WERI-Rb-1 (cell line): ENCODE results near the gene LCP1.

ENCODE experiments used
- DNase-seq: peaks from one replicate; pipeline ENCODE4 v3.0.0-alpha.2; 2020
- H3K27ac ChIP-seq: fragments of 250-450 bp; sonication (Bioruptor Pico); 2 replicates; pipeline ENCODE4 v1.5.1; 2020; ENCODE audit warnings: mild to moderate bottlenecking, moderate library complexity
- H3K27me3 ChIP-seq: fragments of 250-450 bp; sonication (Bioruptor Pico); 2 replicates; pipeline ENCODE4 v1.5.1; 2021; ENCODE audit warnings: mild to moderate bottlenecking, low read depth, moderate library complexity; ENCODE audit not compliant: insufficient read depth, severe bottlenecking
- H3K36me3 ChIP-seq: fragments of 250-450 bp; sonication (Bioruptor Pico); 2 replicates; pipeline ENCODE4 v1.5.1; 2020; ENCODE audit warnings: mild to moderate bottlenecking, moderate library complexity
- H3K4me3 ChIP-seq: 2 replicates; pipeline ENCODE4 v1.5.1; 2011; ENCODE audit warnings: low read depth, mild to moderate bottlenecking, control low read depth, low read length
- H3K9me3 ChIP-seq: fragments of 250-450 bp; sonication (Bioruptor Pico); 2 replicates; pipeline ENCODE4 v1.5.1; 2021; ENCODE audit warnings: mild to moderate bottlenecking, moderate library complexity; ENCODE audit not compliant: severe bottlenecking
- CTCF ChIP-seq: IDR thresholded peaks from 2 replicates; pipeline ENCODE4 v1.5.1; 2011; ENCODE audit warnings: low read depth, mild to moderate bottlenecking, control low read depth, inconsistent platforms, low read length

Gene LCP1

GRCh38 chr13:46152627-46153328 lies 29.2 kb downstream of the LCP1 start:
- DNase-seq: no peak
- no peak overlapping the region for H3K4me3 ChIP-seq
- H3K27ac ChIP-seq: no peak overlapping the region
- H3K36me3 ChIP-seq: no peaks in the 10 kb centered on the region
- TF ChIP-seq CTCF: no peak
- no peaks in the 10 kb centered on the region for H3K9me3 ChIP-seq
- no peaks in the 10 kb centered on the region for H3K27me3 ChIP-seq

DNA sequence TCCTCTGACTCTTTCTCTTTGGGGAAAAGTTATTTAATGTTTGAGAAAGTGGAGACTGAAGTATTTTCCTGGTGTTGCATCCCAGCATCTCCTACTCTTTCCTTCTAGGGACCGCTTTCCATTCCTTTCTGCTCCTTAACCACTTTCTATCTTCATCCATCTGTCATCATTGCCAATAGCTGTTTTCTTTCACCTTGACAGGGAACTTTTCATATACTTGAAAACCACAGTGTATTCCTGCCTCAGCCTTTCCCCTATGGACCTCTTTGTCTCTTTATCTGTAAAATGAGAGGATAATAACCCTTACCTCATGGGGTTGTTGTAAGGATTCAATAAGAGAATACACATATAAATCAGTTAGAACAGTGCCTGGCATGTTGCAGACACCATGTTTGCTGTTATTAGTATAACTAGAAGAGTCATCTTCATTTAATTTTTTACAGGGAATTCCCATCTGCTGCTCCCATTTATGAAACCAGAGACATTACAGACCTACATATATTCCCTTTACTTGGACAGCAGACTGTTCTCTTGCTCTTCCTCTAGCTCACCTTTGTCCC lies 31.8 kb downstream of the LCP1 start:
- no peaks in the 10 kb centered on the region for H3K9me3 ChIP-seq
- DNase-seq: no peak
- no peak overlapping the region for H3K27ac ChIP-seq
- no peak overlapping the region for H3K4me3 ChIP-seq
- no peaks in the 10 kb centered on the region for H3K27me3 ChIP-seq
- TF ChIP-seq CTCF: no peak
- no peaks in the 10 kb centered on the region for H3K36me3 ChIP-seq

DNA sequence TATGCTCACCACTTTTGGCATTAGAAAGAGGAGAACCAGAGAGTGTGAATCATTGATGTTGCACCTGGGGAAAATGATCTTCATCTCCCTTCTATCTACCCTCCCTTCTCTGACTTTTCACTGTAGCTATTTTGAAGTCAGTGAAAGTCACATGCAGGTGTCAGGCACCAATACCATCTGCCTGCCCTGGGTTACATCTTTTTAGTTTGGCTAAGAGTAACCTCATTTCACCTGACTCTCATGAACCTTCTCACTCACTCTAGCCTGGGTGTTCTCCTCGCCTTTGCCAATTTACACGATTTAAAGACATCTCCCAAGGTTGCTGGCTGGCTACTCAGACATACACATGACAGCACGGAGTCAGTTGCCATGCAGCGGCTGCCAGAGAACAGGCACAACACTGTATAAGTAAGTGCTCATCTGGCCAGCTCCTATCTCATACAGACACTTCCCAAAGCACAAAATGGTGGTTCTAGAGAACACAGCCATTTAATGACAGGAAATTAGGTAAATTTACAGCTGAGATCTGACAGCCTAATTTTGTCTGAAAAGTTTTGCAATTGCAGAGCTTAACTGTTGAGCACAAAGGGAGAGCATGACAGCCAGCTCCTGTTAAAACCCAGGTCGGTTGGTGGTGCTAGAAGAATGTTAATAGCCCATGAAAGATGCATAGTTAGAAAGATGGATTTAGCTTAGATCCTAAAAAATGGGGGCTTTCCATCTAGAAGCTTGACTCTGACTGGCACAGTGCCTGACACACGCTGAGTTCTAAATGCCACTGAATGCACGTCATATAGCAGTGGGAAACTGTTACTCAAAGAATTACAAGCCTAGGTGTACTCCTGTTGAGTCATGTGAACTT lies 32.5 kb downstream of the LCP1 start:
- TF ChIP-seq CTCF: no peak
- no peak overlapping the region for H3K27ac ChIP-seq

GRCh38 chr13:46146898-46147297 lies 35.1 kb downstream of the LCP1 start:
- no peaks in the 10 kb centered on the region for H3K9me3 ChIP-seq
- peak; percentile 18 for DNase-seq
- TF ChIP-seq CTCF: peak; percentile 57

More for the DNA sequence above, 32.5 kb downstream of the LCP1 start:
- Histone ChIP-seq H3K27me3 (no peaks in the 10 kb centered on the region), H3K4me3 (no peak overlapping the region), H3K9me3 (no peaks in the 10 kb centered on the region), H3K36me3 (no peaks in the 10 kb centered on the region)
- DNase-seq: no peak

DNA sequence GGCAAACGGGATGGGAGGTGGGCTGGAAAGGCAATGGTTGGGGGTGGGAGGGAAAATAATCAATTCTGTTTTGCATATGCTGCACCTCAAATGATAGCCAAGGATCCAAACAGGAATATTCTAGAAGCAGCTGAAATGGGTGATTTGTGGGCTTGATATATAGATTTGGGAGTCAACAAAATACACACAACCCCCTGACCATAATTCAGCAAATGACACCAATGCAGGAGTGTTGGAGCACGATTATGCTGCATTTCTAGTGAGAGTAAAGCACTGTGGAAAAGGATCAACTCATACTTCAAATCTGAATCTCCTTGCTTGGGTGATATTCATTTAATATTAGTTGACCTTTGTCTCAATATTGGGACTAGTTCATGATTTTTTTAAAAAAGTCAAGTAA lies 36.0 kb downstream of the LCP1 start:
- Histone ChIP-seq H3K27me3 (no peaks in the 10 kb centered on the region), H3K36me3 (no peaks in the 10 kb centered on the region), H3K4me3 (no peak overlapping the region), H3K9me3 (no peaks in the 10 kb centered on the region), H3K27ac (no peak overlapping the region)
- DNase-seq: no peak
- TF ChIP-seq CTCF: no peak

More at GRCh38 chr13:46146898-46147297, 35.1 kb downstream of the LCP1 start:
- no peaks in the 10 kb centered on the region for H3K36me3 ChIP-seq
- H3K27me3 ChIP-seq: no peaks in the 10 kb centered on the region
- no peak overlapping the region for H3K27ac ChIP-seq
- no peak overlapping the region for H3K4me3 ChIP-seq
